HL-60 (cell line): ENCODE results near the gene TCAIM.

Experiments used
- DNase-seq, 2 experiments: peaks; one replicate each; pipeline ENCODE4 v3.0.0-alpha.2; 2010 to 2020; ENCODE audit warnings: low read depth in 1 of 2, low spot score in 1 of 2
- H3K27ac ChIP-seq: fragments of 250-450 bp; sonication (Bioruptor Pico); replicated peaks from 2 replicates; pipeline ENCODE4 v1.5.1; 2020; ENCODE audit warnings: mild to moderate bottlenecking, moderate library complexity
- H3K27me3 ChIP-seq: fragments of 250-450 bp; sonication (Bioruptor Pico); 2 replicates; pipeline ENCODE4 v1.5.1; 2021; ENCODE audit warnings: mild to moderate bottlenecking, moderate library complexity; ENCODE audit not compliant: insufficient read depth, poor library complexity, severe bottlenecking
- H3K4me3 ChIP-seq: replicated peaks from 2 replicates; pipeline ENCODE4 v1.5.1; 2011; ENCODE audit warnings: mild to moderate bottlenecking, control low read depth, low read length; ENCODE audit not compliant: insufficient read depth
- GABPA ChIP-seq: IDR thresholded peaks from 2 replicates; pipeline ENCODE4 v1.6.1; 2012; ENCODE audit warnings: low read depth
- POLR2AphosphoS5 ChIP-seq: IDR thresholded peaks from 2 replicates; pipeline ENCODE4 v1.6.1; 2012; ENCODE audit warnings: low read depth
- REST ChIP-seq: IDR thresholded peaks from 2 replicates; pipeline ENCODE4 v1.6.1; 2012; ENCODE audit warnings: low read depth; ENCODE audit not compliant: insufficient replicate concordance
- SPI1 ChIP-seq: IDR thresholded peaks from 2 replicates; pipeline ENCODE4 v1.6.1; 2012; ENCODE audit warnings: low read depth, mild to moderate bottlenecking, borderline replicate concordance
- TF ChIP-seq, protein P1 (sequence below): IDR thresholded peaks from one replicate; pipeline ENCODE4 v1.5.1; 2011; ENCODE audit warnings: low read length, control low read depth, inconsistent platforms; ENCODE audit not compliant: insufficient read depth

Gene TCAIM

GRCh38 chr3:44292947-44293346 lies 45.6 kb upstream of the TCAIM start:
- no peak for DNase-seq
- TF ChIP-seq REST (no peak), SPI1 (no peak), GABPA (no peak), POLR2AphosphoS5 (no peak)
- TF ChIP-seq, protein P1, sequence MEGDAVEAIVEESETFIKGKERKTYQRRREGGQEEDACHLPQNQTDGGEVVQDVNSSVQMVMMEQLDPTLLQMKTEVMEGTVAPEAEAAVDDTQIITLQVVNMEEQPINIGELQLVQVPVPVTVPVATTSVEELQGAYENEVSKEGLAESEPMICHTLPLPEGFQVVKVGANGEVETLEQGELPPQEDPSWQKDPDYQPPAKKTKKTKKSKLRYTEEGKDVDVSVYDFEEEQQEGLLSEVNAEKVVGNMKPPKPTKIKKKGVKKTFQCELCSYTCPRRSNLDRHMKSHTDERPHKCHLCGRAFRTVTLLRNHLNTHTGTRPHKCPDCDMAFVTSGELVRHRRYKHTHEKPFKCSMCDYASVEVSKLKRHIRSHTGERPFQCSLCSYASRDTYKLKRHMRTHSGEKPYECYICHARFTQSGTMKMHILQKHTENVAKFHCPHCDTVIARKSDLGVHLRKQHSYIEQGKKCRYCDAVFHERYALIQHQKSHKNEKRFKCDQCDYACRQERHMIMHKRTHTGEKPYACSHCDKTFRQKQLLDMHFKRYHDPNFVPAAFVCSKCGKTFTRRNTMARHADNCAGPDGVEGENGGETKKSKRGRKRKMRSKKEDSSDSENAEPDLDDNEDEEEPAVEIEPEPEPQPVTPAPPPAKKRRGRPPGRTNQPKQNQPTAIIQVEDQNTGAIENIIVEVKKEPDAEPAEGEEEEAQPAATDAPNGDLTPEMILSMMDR: no peak
- H3K27ac ChIP-seq: no peak overlapping the region
- H3K4me3 ChIP-seq: no peak overlapping the region
- H3K27me3 ChIP-seq: no peaks in the 10 kb centered on the region

DNA sequence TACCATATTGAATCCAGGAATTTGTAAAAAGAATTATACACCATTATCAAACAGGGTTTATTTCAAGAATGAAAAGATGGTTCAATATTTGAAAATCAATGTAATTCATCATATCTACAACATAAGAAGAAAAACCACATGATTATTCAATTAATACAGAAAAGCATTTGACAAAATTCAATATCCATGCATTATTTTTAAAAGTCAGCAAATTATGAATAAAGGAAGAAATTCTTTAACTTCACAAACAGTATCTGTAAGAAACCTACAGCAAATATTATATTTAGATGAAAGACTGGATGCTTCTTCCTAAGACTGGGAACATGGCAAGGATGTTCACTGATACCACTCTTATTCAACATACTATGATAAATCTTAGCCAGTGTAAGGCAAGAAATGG lies 41.3 kb upstream of the TCAIM start:
- no peaks in the 10 kb centered on the region for H3K27me3 ChIP-seq
- no peak for DNase-seq
- no peak overlapping the region for H3K4me3 ChIP-seq
- TF ChIP-seq POLR2AphosphoS5 (no peak), GABPA (no peak), REST (no peak), SPI1 (no peak)
- TF ChIP-seq, protein P1: no peak
- no peak overlapping the region for H3K27ac ChIP-seq

- H3K27ac ChIP-seq: no peak overlapping the region
- DNase-seq: no peak
- TF ChIP-seq SPI1 (no peak), REST (no peak), GABPA (no peak), POLR2AphosphoS5 (no peak)
- TF ChIP-seq, protein P1: no peak
- H3K27me3 ChIP-seq: no peaks in the 10 kb centered on the region
- H3K4me3 ChIP-seq: no peak overlapping the region
These were observed 36.8 kb upstream of the TCAIM start for GRCh38 chr3:44301746-44302145.
